Natural killer cell (primary cell): Measurements from ENCODE around the gene GRAMD1C. TPM values are rescaled to one million over a fixed set of nuclear protein-coding genes. Genes with fewer than 3 reads are reported as not detected.
A peak's percentile ranks its signal among the peaks of the same experiment; 100 is the strongest.

Experiments used
- ATAC-seq, 3 donors: fragments of 150-1000 bp in 2 of 3; fragments of 200-7000 bp in 1 of 3; cut with Tn5 transposase; 1 replicate in 1 of 3; 2 replicates in 2 of 3; pipeline ENCODE4 v1.10.0; 2021; ENCODE audit warnings: mild to moderate bottlenecking in 2 of 3, moderate library complexity in 2 of 3
- DNase-seq, 2 donors: peaks; one replicate each; pipeline versions ENCODE4 v3.0.0 to v3.0.0-alpha.2; 2013 to 2021; ENCODE audit warnings: mixed read lengths in 1 of 2
- H3K27ac ChIP-seq: one replicate; pipeline ENCODE4 v1.5.1; 2013; ENCODE audit warnings: mild to moderate bottlenecking, low read length
- H3K27me3 ChIP-seq: one replicate; pipeline ENCODE4 v1.6.1; 2013; ENCODE audit warnings: low read length; ENCODE audit not compliant: control insufficient read depth, insufficient read depth
- H3K36me3 ChIP-seq: one replicate; pipeline ENCODE4 v1.6.1; 2013; ENCODE audit warnings: low read length; ENCODE audit not compliant: control insufficient read depth, insufficient read depth
- H3K4me1 ChIP-seq: one replicate; pipeline ENCODE4 v1.6.1; 2013; ENCODE audit warnings: low read length; ENCODE audit not compliant: control insufficient read depth, insufficient read depth
- H3K4me3 ChIP-seq: one replicate; pipeline ENCODE4 v1.5.1; 2013; ENCODE audit warnings: low read length
- H3K9me3 ChIP-seq: one replicate; pipeline ENCODE4 v1.6.1; 2013; ENCODE audit warnings: low read length; ENCODE audit not compliant: control insufficient read depth, insufficient read depth
- H3K27ac Mint-ChIP-seq, 2 donors: one replicate each; pipeline ENCODE4 v1.8.0; 2022; ENCODE audit warnings: mild to moderate bottlenecking in 2 of 2, mixed read lengths in 2 of 2, moderate library complexity in 1 of 2
- H3K27me3 Mint-ChIP-seq, 2 donors: one replicate each; pipeline ENCODE4 v1.8.0; 2022; ENCODE audit warnings: low read depth in 2 of 2, mixed read lengths in 2 of 2
- H3K36me3 Mint-ChIP-seq: one replicate; pipeline ENCODE4 v1.8.0; 2022; ENCODE audit warnings: mixed read lengths
- H3K4me1 Mint-ChIP-seq, 2 donors: one replicate each; pipeline ENCODE4 v1.8.0; 2022; ENCODE audit warnings: mixed read lengths in 2 of 2
- H3K4me3 Mint-ChIP-seq: one replicate; pipeline ENCODE4 v1.8.0; 2022; ENCODE audit warnings: mild to moderate bottlenecking, moderate library complexity, mixed read lengths
- H3K9me3 Mint-ChIP-seq, 2 donors: one replicate each; pipeline ENCODE4 v1.8.0; 2022; ENCODE audit warnings: mixed read lengths in 2 of 2
- WGBS: methylation state at CpG from one replicate; pipeline ENCODE4 v1.1.7; 2013; ENCODE audit warnings: missing lambda C conversion rate; ENCODE audit not compliant: insufficient coverage; 5-methylcytosine and 5-hydroxymethylcytosine counted together
- intact Hi-C: fragments of 100-400 bp; cut with micrococcal nuclease; formaldehyde crosslinking; loops from one replicate; pipeline ENCODE4 v1.14.2; 2022
- total RNA-seq, 4 donors: library from RNA; stranded (reverse); fragments of 120-200 nt in 1 of 4; gene quantifications; one replicate each; pipeline versions ENCODE4 v1.2.3 to v1.2.4, GENCODE V29; 2013 to 2022
- TF ChIP-seq, protein P1 (sequence below): fragments of 200-600 bp; IDR thresholded peaks from one replicate; pipeline ENCODE4 v1.8.0; 2022; ENCODE audit warnings: antibody characterized with exemption

GRAMD1C gene
- total RNA-seq, 3 donors from 2014 or later (not counting 1 experiment from before 2014, with no cell fraction given) = 2.7 to 3.9 (median 3.6) TPM

DNA sequence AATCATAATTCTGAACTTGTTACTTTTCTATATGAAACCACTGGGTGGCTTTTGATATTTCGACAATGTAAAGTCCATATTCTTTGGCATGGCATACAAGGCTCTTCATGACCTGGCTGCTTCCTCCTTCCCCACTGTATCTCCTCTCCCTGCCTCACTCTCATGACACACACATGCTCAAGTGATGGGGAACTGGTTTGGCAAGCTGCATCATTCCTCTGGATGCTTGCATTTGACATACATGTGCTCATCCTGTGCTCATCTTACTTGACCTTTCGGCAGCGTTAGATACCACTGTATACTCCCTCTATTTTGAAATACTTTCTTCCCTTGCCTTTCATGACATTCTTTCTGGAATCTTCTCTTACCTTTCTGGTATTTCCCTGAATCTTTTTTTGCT is 57.4 kb downstream of the GRAMD1C start:
- H3K27me3 ChIP-seq = no peaks in the 10 kb centered on the region
- H3K9me3 Mint-ChIP-seq = no peaks in the 10 kb centered on the region
- no peak overlapping the region for H3K4me3 ChIP-seq
- H3K9me3 ChIP-seq = no peaks in the 10 kb centered on the region
- no peak overlapping the region for H3K27ac ChIP-seq
- peaks cover 0 to 2% of the 10 kb centered on the region in 2 donors for H3K27me3 Mint-ChIP-seq
- no peak for DNase-seq
- H3K4me1 Mint-ChIP-seq = no peaks in the 10 kb centered on the region
- 96% methylated on average over 3 of the region's 3 CpGs for WGBS
- no peaks in the 10 kb centered on the region for H3K4me1 ChIP-seq
- TF ChIP-seq, protein P1, sequence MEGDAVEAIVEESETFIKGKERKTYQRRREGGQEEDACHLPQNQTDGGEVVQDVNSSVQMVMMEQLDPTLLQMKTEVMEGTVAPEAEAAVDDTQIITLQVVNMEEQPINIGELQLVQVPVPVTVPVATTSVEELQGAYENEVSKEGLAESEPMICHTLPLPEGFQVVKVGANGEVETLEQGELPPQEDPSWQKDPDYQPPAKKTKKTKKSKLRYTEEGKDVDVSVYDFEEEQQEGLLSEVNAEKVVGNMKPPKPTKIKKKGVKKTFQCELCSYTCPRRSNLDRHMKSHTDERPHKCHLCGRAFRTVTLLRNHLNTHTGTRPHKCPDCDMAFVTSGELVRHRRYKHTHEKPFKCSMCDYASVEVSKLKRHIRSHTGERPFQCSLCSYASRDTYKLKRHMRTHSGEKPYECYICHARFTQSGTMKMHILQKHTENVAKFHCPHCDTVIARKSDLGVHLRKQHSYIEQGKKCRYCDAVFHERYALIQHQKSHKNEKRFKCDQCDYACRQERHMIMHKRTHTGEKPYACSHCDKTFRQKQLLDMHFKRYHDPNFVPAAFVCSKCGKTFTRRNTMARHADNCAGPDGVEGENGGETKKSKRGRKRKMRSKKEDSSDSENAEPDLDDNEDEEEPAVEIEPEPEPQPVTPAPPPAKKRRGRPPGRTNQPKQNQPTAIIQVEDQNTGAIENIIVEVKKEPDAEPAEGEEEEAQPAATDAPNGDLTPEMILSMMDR = no peak
- H3K36me3 Mint-ChIP-seq = no peaks in the 10 kb centered on the region
- ATAC-seq = no peak
- H3K4me3 Mint-ChIP-seq = no peak overlapping the region
- no peak overlapping the region for H3K27ac Mint-ChIP-seq
- H3K36me3 ChIP-seq = no peaks in the 10 kb centered on the region
- intact Hi-C loops = no loop called here

DNA sequence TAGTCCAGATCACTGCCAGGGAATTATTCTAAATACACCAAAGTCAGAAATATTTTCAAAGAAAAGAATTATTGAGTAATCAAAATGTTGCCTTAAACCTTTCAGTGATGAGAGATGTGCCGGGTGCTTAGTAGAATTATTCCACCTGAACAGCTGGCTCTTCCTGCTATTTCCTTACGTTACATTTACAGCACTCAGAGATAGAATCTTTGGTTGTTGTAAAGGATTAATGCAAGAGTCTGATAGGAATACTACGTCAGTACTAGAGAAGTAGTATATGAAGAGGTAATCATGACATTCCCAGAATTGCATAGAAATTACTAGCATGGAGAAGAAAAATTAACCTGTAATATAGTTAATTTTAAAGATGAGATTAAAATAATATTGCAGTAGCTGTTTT is 58.3 kb downstream of the GRAMD1C start:
- no peak overlapping the region for H3K4me3 ChIP-seq
- TF ChIP-seq, protein P1 = no peak
- intact Hi-C loops = no loop called here

DNA sequence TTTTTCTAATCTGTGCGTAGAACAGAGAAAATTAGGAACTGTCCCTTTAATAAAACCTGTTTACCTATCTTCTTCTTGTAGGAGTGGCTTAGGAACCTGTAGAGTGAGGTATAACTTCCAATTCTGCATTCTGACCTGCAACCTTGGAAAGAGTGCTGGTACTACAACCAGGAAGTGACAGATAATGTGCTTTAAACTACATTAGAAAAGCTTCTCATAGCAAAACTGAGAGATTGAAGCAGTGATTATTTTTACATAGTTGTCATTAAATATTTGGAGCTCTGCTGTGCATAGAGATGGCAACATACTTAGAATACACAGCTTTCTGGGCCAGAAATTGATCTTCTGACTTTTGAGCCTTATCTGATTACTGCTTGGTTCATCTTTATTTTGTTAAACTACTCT is 58.8 kb downstream of the GRAMD1C start:
- ATAC-seq (no peak), DNase-seq (peak in 1 of 2 donors; percentile 4)
- no CpG with 5 or more reads among the region's 1 CpG for WGBS
- H3K27me3 Mint-ChIP-seq = peaks cover 0 to 2% of the 10 kb centered on the region in 2 donors
- Histone ChIP-seq H3K27ac (no peak overlapping the region), H3K4me1 (no peaks in the 10 kb centered on the region), H3K36me3 (no peaks in the 10 kb centered on the region), H3K9me3 (no peaks in the 10 kb centered on the region), H3K4me3 (no peak overlapping the region), H3K27me3 (no peaks in the 10 kb centered on the region)
- H3K27ac Mint-ChIP-seq = no peak overlapping the region
- no peaks in the 10 kb centered on the region for H3K36me3 Mint-ChIP-seq
- H3K4me3 Mint-ChIP-seq = no peak overlapping the region
- H3K4me1 Mint-ChIP-seq = no peaks in the 10 kb centered on the region
- intact Hi-C loops = no loop called here
- no peaks in the 10 kb centered on the region for H3K9me3 Mint-ChIP-seq
- TF ChIP-seq, protein P1 = no peak

More for the DNA sequence above, 58.3 kb downstream of the GRAMD1C start:
- H3K36me3 Mint-ChIP-seq = no peaks in the 10 kb centered on the region
- Histone ChIP-seq H3K4me1 (no peaks in the 10 kb centered on the region), H3K27me3 (no peaks in the 10 kb centered on the region), H3K36me3 (no peaks in the 10 kb centered on the region), H3K9me3 (no peaks in the 10 kb centered on the region), H3K27ac (no peak overlapping the region)
- WGBS = 80% methylated on average over 2 of the region's 3 CpGs
- H3K27ac Mint-ChIP-seq = no peak overlapping the region
- H3K4me3 Mint-ChIP-seq = no peak overlapping the region
- H3K27me3 Mint-ChIP-seq = peaks cover 0 to 2% of the 10 kb centered on the region in 2 donors
- no peaks in the 10 kb centered on the region for H3K9me3 Mint-ChIP-seq
- ATAC-seq (no peak), DNase-seq (no peak)
- H3K4me1 Mint-ChIP-seq = no peaks in the 10 kb centered on the region

DNA sequence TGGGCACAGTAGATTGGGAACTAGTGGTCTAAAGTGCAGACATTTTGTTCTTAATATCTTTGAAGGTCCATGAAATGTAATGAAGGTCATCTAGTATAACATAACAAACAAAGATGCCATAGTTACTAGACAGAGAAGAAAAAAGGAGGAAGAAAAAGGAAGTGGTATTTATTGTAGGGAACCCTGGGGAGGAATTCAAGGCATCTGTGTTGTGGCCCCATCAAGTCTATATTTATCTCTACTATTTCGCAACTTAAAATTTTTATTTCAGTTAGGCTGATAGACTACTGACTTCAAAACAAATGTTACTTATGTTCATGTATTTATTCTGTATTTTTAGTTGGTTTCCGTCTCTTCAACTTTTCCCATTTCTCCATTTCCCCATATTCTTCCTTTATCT is 60.3 kb downstream of the GRAMD1C start:
- Mint-ChIP-seq H3K9me3 (no peaks in the 10 kb centered on the region), H3K36me3 (no peaks in the 10 kb centered on the region), H3K27me3 (peaks cover 2 to 9% of the 10 kb centered on the region in 2 donors), H3K4me1 (no peaks in the 10 kb centered on the region), H3K27ac (no peak overlapping the region), H3K4me3 (no peak overlapping the region)
- WGBS = 75% methylated on average over 1 of the region's 2 CpGs
- no peaks in the 10 kb centered on the region for H3K9me3 ChIP-seq
- ATAC-seq (no peak), DNase-seq (no peak)
- H3K4me1 ChIP-seq = no peaks in the 10 kb centered on the region
- no peak overlapping the region for H3K27ac ChIP-seq
- H3K4me3 ChIP-seq = no peak overlapping the region
- intact Hi-C loops = no loop called here
- no peaks in the 10 kb centered on the region for H3K27me3 ChIP-seq
- no peaks in the 10 kb centered on the region for H3K36me3 ChIP-seq
- TF ChIP-seq, protein P1 = no peak
